ENCODE data around the gene NR3C2. TPM values are rescaled to one million over a fixed set of nuclear protein-coding genes. Genes with fewer than 3 reads are reported as not detected.

NR3C2 gene
- total and polyA plus RNA-seq, 2 experiments from 2014 or later = 1.2 to 3.0 TPM

GRCh38 chr4:148287111-148287510 is 155.1 kb downstream of the NR3C2 start (continued):
- TF ChIP-seq POLR2AphosphoS5 (IDR thresholded peaks at IDR 0.05; ENCODE audit: low read depth) (no peak), CTCF (conservative IDR thresholded peaks at IDR 0.05; ENCODE audit: low read depth in 2 of 2) (no peak)

DNA sequence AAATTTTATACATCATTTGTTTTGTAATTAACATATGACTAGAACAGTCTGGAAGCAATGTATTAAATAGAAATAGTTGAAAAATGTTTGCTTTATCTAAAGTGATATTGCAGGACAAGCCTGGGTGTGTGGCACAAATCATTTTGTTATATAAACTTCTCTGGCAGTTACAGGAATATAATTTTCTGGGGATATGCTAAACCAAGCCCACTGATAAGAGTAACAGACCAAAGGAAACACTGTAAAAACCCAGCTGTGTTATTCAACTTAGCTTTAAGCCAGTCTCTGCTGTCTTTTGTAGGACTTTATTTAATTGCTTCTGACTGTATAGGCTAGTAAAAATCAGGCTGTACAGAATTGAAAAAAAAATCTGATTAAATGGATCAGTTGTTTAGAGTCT is 156.2 kb downstream of the NR3C2 start:
- Histone ChIP-seq H3K4me2 (no peak overlapping the region), H3K27ac (ENCODE audit: low read depth) (no peak overlapping the region), H3K4me3 (no peak overlapping the region), H3K36me3 (ENCODE audit: insufficient read depth) (no peaks in the 10 kb centered on the region), H3K4me1 (ENCODE audit: insufficient read depth) (no peaks in the 10 kb centered on the region), H4K20me1 (replicated peaks; ENCODE audit: insufficient read depth) (no peaks in the 10 kb centered on the region), H3K27me3 (ENCODE audit: insufficient read depth) (no peaks in the 10 kb centered on the region), H3K79me2 (replicated peaks; ENCODE audit: insufficient read depth) (no peaks in the 10 kb centered on the region), H2AFZ (no peak overlapping the region), H3K9me2 (ENCODE audit: insufficient read depth) (no peaks in the 10 kb centered on the region), H3F3A (replicated peaks; ENCODE audit: low read depth) (no peaks in the 10 kb centered on the region)
- no peak for ATAC-seq
- Mint-ChIP-seq H3K27ac (no peak overlapping the region; the same call in 1 of the 2 replicates), H3K4me1 (peaks cover 4% of the 10 kb centered on the region; the same call in 2 of the 3 replicates), H3K27me3 (ENCODE audit: insufficient read depth, low read depth, poor library complexity) (no peaks in the 10 kb centered on the region), H3K9me3 (no peaks in the 10 kb centered on the region), H3K36me3 (ENCODE audit: low read depth) (no peaks in the 10 kb centered on the region), H3K4me3 (no peak overlapping the region)
- TF ChIP-seq NANOG (IDR thresholded peaks at IDR 0.05; ENCODE audit: borderline replicate concordance) (no peak), CTCF (conservative IDR thresholded peaks at IDR 0.05; ENCODE audit: low read depth in 2 of 2) (no peak), JUNB (IDR thresholded peaks at IDR 0.05; ENCODE audit: unreplicated experiment) (no peak), ETS1 (IDR thresholded peaks at IDR 0.05) (no peak), REST (IDR thresholded peaks at IDR 0.05; ENCODE audit: unreplicated experiment) (no peak), POLR2AphosphoS5 (IDR thresholded peaks at IDR 0.05; ENCODE audit: low read depth) (no peak), ZNF331 (CRISPR knock-in tag; IDR thresholded peaks at IDR 0.05; ENCODE audit: low read depth) (no peak), EZH2 (IDR thresholded peaks at IDR 0.05; ENCODE audit: low read depth, unreplicated experiment) (no peak)
- no peak for DNase-seq (ENCODE audit: low spot score)
